Pancreas (tissue), 10 donors: ENCODE measurements around the gene RFTN2. TPM values are rescaled to one million over a fixed set of nuclear protein-coding genes. Genes with fewer than 3 reads are reported as not detected.

Experiments used
- ATAC-seq, 4 donors: fragments of 200-7000 bp; cut with Tn5 transposase; one replicate each; pipeline versions ENCODE4 v1.8.0 to v1.9.1; 2020; ENCODE audit warnings: mild to moderate bottlenecking in 4 of 4, moderate library complexity in 4 of 4
- DNase-seq, 6 donors: peaks; one replicate each; pipeline ENCODE4 v3.0.0-alpha.2; 2020
- FAIRE-seq: peaks from 2 replicates; lab custom pipeline; 2012; peaks lifted over from hg19 to GRCh38; lab: Jason Lieb, UNC
- H3K27ac ChIP-seq, 4 donors: fragments of 200-600 bp; sonication (generic); 1 replicate in 3 of 4; 2 replicates in 1 of 4; pipeline versions ENCODE4 v1.5.0 to v1.8.0; 2020
- H3K27me3 ChIP-seq, 4 donors: fragments of 200-600 bp; one replicate each; pipeline ENCODE4 v1.8.0; 2021
- H3K36me3 ChIP-seq, 3 donors: fragments of 200-600 bp; sonication (generic) in 1 of 3; one replicate each; pipeline versions ENCODE4 v1.5.0 to v1.8.0; 2020 to 2021
- H3K4me1 ChIP-seq, 3 donors: fragments of 200-600 bp; one replicate each; pipeline ENCODE4 v1.8.0; 2021
- H3K4me3 ChIP-seq, 4 donors: fragments of 200-600 bp; sonication (generic) in 2 of 4; one replicate each; pipeline versions ENCODE4 v1.5.0 to v1.8.0; 2020 to 2021
- H3K9me3 ChIP-seq, 4 donors: fragments of 200-600 bp; one replicate each; pipeline ENCODE4 v1.8.0; 2021
- WGBS, 2 donors: extraction: QIAGEN DNeasy Blood & Tissue Kit; methylation state at CpG; one replicate each; pipeline ENCODE4 v1.1.7; 2013; 5-methylcytosine and 5-hydroxymethylcytosine counted together
- intact Hi-C, 3 donors: fragments of 100-400 bp; cut with DNase I; formaldehyde crosslinking; loops; one replicate each; pipeline versions ENCODE4 v1.11.1 to v1.14.2; 2022
- polyA plus RNA-seq, 2 donors: library from polyadenylated mRNA; stranded (reverse); fragments of 200-250 nt; gene quantifications; one replicate each; pipeline ENCODE4 v1.2.3, GENCODE V29; 2013
- total RNA-seq, 6 donors: library from RNA; stranded (reverse); fragmentation: NEBNext Ultra II Directional in 4 of 6; extraction: Animal tissue kit (Norgen Biotek cat#: 25700) in 4 of 6; gene quantifications; one replicate each; pipeline versions ENCODE4 v1.2.1 to v1.2.4, GENCODE V29; 2021 to 2023
- TF ChIP-seq, protein P1 (sequence below), 4 donors: fragments of 200-600 bp; sonication (generic) in 3 of 4; IDR thresholded peaks; one replicate each; pipeline versions ENCODE4 v1.5.0 to v1.8.0; 2021; ENCODE audit warnings: antibody characterized with exemption in 4 of 4
- donor health status: healthy with polysubstance abuse.
- donor health status: DM: no; HTN: no; CAD: no; lungs with moderate emphysema.
- donor health status: DM: no; HTN: no; CAD: no.
- donor health status: control.
- donor health status: control.
- donor health status: Bipolar disorder and iron deficiency.
- donor health status: DM: yes; HTN: yes; CAD: no.
- donor health status: DM: no; HTN: no; CAD: no.
- donor health status: DM: no; HTN: no; CAD: no.
- donor health status: DM: yes; HTN: yes; CAD: no.

The RFTN2 gene
- total and polyA plus RNA-seq, 8 donors = 0.77 to 7.6 (median 1.6) TPM

DNA sequence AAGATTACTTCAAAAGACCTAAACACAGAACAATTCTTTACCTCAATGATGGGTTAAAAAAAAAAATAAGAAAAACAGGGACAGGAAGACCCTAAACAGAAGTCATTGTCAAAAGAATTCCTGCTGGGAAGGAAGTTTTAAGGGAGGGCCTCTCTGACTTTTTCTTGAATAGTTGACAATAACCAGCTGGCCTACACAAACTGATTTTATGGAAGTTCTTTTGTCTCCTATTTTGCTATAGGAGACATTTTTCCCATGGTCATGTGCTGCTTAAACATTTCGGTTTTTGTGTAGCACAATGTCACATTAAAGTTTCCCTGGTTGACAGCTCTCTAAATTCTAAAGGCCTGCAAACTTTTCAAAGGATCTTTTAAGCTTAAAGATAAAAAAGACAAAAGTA lies 55.3 kb downstream of the RFTN2 start:
- Histone ChIP-seq H3K36me3 (no peaks in the 10 kb centered on the region), H3K27ac (no peak overlapping the region), H3K4me3 (no peak overlapping the region), H3K9me3 (no peaks in the 10 kb centered on the region), H3K27me3 (no peaks in the 10 kb centered on the region), H3K4me1 (no peaks in the 10 kb centered on the region)
- FAIRE-seq (no peak), DNase-seq (no peak), ATAC-seq (no peak)
- intact Hi-C loops = no loop called here
- WGBS, 2 donors = 66 to 76% methylated on average over 1 of the region's 1 CpG
- TF ChIP-seq, protein P1, sequence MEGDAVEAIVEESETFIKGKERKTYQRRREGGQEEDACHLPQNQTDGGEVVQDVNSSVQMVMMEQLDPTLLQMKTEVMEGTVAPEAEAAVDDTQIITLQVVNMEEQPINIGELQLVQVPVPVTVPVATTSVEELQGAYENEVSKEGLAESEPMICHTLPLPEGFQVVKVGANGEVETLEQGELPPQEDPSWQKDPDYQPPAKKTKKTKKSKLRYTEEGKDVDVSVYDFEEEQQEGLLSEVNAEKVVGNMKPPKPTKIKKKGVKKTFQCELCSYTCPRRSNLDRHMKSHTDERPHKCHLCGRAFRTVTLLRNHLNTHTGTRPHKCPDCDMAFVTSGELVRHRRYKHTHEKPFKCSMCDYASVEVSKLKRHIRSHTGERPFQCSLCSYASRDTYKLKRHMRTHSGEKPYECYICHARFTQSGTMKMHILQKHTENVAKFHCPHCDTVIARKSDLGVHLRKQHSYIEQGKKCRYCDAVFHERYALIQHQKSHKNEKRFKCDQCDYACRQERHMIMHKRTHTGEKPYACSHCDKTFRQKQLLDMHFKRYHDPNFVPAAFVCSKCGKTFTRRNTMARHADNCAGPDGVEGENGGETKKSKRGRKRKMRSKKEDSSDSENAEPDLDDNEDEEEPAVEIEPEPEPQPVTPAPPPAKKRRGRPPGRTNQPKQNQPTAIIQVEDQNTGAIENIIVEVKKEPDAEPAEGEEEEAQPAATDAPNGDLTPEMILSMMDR (IDR thresholded peaks at IDR 0.05) = no peak

DNA sequence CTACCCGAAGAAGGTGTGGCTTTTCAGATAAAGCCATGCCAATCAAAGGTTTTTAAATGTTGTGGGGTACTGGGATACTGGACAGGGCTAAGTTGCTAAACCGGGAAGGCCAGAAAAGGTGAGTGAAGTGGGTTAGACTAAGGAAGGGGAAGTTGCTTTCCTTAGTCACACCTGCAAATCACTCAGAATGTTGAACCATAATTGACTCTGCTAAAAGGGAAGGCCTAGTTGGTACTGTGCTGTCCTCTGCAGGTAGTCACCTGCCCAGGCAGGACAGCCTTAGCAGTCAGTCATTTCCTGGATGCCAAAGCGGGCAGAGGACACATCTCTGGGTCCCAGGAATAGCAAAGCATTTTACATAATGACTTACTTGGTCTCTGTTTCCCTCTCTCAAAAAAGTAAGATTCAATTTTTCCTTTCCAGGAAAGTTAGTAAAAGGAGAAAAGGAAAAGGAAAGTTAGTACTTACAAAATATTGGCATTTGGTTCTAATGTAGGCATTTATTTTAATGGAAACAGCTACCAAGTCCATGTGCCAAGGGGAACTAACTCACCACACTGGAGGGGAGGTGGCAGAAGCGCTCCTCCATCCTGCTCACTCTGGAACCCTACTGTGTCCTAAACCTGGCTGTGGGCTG lies 60.3 kb downstream of the RFTN2 start:
- Histone ChIP-seq H3K27me3 (no peaks in the 10 kb centered on the region), H3K36me3 (no peaks in the 10 kb centered on the region), H3K4me1 (no peaks in the 10 kb centered on the region), H3K9me3 (no peaks in the 10 kb centered on the region), H3K4me3 (no peak overlapping the region), H3K27ac (no peak overlapping the region)
- TF ChIP-seq, protein P1 (IDR thresholded peaks at IDR 0.05) = no peak
- ATAC-seq (peak in 3 of 4 donors; percentile 45 to 53 (median 52)), FAIRE-seq (peak; percentile 39), DNase-seq (no peak)
- 70 to 71% methylated on average over 4 of the region's 4 CpGs for WGBS, 2 donors
- intact Hi-C loops = no loop called here

DNA sequence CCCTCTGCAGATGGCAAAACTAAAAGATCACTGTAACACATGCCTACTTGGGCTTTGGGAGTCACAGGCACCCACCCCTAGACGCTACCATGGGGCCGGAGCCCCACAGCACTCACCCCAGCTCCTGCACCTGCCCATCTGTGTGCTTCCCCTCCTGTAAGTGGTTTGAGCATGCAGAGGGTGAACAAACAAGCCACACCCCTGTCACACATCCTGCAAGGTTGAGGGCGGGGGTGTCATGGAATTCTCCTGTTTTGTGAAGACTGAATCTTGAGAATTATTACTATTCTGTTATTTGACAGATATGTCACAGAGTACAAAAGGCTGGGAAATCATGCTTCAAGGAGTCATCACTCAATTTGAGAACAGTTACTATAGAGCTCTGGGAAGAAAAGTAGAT lies 60.9 kb downstream of the RFTN2 start:
- ATAC-seq (no peak), FAIRE-seq (no peak), DNase-seq (no peak)
- 87 to 96% methylated on average over 3 of the region's 3 CpGs for WGBS, 2 donors
- Histone ChIP-seq H3K4me1 (no peaks in the 10 kb centered on the region), H3K4me3 (no peak overlapping the region), H3K27me3 (no peaks in the 10 kb centered on the region), H3K9me3 (no peaks in the 10 kb centered on the region), H3K27ac (no peak overlapping the region), H3K36me3 (no peaks in the 10 kb centered on the region)
- intact Hi-C loops = no loop called here
- TF ChIP-seq, protein P1 (IDR thresholded peaks at IDR 0.05) = no peak

DNA sequence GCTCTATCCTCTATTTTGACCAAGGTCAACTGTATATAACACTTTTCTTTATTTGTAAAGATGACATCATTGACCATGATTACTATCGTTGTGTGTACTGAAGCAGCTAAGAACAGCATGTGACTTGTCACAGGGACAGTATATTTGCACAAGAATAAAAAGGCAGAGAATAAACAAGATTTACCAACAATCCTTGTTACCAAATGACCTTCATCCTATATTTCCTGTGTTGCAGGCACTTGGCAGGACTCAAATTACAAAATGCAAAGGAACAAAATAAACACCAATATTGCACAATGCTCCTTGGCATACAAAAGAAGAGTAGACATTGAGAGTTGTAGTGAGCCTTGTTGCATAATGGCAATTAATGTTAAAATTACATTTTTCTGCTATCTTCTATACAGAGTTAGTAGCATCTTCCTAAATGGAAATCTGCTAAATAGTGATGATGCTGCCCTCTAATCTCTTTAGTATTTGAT lies 61.8 kb downstream of the RFTN2 start:
- H3K4me1 ChIP-seq = no peaks in the 10 kb centered on the region
- 3 to 8% methylated on average over 1 of the region's 1 CpG for WGBS, 2 donors
- H3K4me3 ChIP-seq = no peak overlapping the region
- H3K27me3 ChIP-seq = no peaks in the 10 kb centered on the region
- FAIRE-seq (no peak), DNase-seq (no peak), ATAC-seq (peak in 2 of 4 donors; percentile 16 to 53)
- no peaks in the 10 kb centered on the region for H3K9me3 ChIP-seq
- intact Hi-C loops = no loop called here
- TF ChIP-seq, protein P1 (IDR thresholded peaks at IDR 0.05) = no peak
- H3K27ac ChIP-seq = no peak overlapping the region
- H3K36me3 ChIP-seq = no peaks in the 10 kb centered on the region

DNA sequence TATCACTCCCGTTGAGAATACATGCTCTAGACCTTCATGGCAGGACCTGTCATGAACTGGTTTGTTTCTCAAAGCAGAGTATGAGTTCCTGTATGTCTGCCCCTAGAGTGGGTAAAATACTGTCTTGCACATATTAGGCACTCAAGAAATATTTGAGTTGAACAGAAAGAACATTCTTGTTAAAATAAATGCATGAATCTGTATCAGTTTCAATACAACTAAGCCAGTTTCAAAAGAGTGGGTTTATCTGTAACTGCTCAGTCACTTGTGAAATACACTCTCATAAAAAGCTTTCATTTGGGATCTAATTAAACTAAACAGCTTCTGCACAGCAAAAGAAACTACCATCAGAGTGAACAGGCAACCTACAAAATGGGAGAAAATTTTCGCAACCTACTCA lies 69.2 kb downstream of the RFTN2 start:
- H3K27ac ChIP-seq = no peak overlapping the region
- H3K36me3 ChIP-seq = no peaks in the 10 kb centered on the region
- no peaks in the 10 kb centered on the region for H3K4me1 ChIP-seq
- intact Hi-C loops = no loop called here
- H3K4me3 ChIP-seq = no peak overlapping the region
- no peaks in the 10 kb centered on the region for H3K9me3 ChIP-seq
- no peaks in the 10 kb centered on the region for H3K27me3 ChIP-seq
- no peak for DNase-seq
- ATAC-seq = no peak
- TF ChIP-seq, protein P1 (IDR thresholded peaks at IDR 0.05) = no peak
- FAIRE-seq = no peak
- 63 to 68% methylated on average over 1 of the region's 2 CpGs for WGBS, 2 donors
